IPS-18c (cell line): Measurements from ENCODE around the gene PCDHB9.
"Not testable (repeated sequence)": the region's sequence is repeated elsewhere in the genome, so short reads cannot be mapped to it uniquely, and the experiment has no call there.

Experiments used
- H3K4me3 ChIP-seq: 2 replicates; pipeline ENCODE4 v1.7.0; 2013; ENCODE audit warnings: low read depth, mild to moderate bottlenecking, low read length, moderate library complexity; ENCODE audit not compliant: insufficient read depth
- H3K9me3 ChIP-seq: one replicate; pipeline ENCODE4 v1.6.1; 2013; ENCODE audit warnings: mild to moderate bottlenecking, low read length, moderate library complexity; ENCODE audit not compliant: control insufficient read depth, insufficient read depth

PCDHB9 gene

DNA sequence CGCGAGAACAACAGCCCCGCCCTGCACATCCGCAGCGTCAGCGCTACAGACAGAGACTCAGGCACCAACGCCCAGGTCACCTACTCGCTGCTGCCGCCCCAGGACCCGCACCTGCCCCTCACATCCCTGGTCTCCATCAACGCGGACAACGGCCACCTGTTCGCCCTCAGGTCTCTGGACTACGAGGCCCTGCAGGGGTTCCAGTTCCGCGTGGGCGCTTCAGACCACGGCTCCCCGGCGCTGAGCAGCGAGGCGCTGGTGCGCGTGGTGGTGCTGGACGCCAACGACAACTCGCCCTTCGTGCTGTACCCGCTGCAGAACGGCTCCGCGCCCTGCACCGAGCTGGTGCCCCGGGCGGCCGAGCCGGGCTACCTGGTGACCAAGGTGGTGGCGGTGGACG, 28.5 kb downstream of the PCDHB9 start:
- H3K9me3 ChIP-seq, H3K4me3 ChIP-seq: not testable (repeated sequence)

DNA sequence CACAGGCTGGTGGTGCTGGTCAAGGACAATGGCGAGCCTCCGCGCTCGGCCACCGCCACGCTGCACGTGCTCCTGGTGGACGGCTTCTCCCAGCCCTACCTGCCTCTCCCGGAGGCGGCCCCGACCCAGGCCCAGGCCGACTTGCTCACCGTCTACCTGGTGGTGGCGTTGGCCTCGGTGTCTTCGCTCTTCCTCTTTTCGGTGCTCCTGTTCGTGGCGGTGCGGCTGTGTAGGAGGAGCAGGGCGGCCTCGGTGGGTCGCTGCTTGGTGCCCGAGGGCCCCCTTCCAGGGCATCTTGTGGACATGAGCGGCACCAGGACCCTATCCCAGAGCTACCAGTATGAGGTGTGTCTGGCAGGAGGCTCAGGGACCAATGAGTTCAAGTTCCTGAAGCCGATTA, 29.1 kb downstream of the PCDHB9 start:
- not testable (repeated sequence) for H3K4me3 ChIP-seq, H3K9me3 ChIP-seq

DNA sequence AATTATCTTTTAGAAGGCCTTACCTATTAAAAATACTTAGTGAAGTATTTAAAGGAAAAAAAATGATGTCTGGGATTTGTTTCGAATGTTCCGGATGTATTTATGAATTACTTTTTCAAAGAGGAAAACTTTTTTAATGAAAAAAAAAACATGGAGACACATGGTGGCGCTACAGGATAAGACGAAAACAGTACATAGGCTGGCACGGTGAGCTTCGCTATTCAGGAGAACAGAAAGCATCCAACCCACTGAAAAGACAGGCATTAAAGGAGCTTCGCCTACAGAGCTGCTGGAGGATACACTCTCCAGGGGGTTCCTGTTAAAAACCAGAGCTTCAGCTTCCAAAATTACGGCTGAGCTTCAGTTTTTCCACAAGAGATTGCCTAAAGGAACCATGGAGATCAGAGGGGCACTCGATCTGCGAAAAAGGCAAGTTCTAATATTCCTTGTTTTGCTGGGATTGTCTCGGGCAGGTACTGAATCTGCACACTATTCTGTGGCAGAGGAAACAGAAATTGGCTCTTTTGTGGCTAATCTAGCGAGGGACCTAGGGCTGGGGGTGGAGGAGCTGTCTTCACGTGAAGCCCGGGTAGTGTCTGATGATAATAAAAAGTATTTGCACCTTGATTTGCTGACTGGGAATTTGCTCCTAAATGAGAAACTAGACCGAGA, 36.3 kb downstream of the PCDHB9 start, which contains the start of gene PCDHB14:
Gene PCDHB14 (plus strand): TSS at position 232 of the 672 bp plus-strand sequence. CDS start 163 bp downstream, at position 395.
- Histone ChIP-seq H3K9me3 (no peaks in the 10 kb centered on the region), H3K4me3 (no peak within 1 kb of the TSS)

DNA sequence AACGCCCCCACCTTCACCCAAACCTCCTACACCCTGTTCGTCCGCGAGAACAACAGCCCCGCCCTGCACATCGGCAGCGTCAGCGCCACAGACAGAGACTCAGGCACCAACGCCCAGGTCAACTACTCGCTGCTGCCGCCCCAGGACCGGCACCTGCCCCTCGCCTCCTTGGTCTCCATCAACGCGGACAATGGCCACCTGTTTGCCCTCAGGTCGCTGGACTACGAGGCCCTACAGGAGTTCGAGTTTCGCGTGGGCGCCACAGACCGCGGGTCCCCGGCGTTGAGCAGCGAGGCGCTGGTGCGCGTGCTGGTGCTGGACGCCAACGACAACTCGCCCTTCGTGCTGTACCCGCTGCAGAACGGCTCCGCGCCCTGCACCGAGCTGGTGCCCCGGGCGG, 37.9 kb downstream of the PCDHB9 start:
- not testable (repeated sequence) for H3K9me3 ChIP-seq, H3K4me3 ChIP-seq

DNA sequence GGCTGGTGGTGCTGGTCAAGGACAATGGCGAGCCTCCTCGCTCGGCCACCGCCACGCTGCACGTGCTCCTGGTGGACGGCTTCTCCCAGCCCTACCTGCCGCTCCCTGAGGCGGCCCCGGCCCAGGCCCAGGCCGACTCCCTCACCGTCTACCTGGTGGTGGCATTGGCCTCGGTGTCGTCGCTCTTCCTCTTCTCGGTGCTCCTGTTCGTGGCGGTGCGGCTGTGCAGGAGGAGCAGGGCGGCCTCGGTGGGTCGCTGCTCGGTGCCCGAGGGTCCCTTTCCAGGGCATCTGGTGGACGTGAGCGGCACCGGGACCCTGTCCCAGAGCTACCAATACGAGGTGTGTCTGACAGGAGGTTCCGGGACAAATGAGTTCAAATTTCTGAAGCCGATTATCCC, 38.5 kb downstream of the PCDHB9 start:
- H3K9me3 ChIP-seq, H3K4me3 ChIP-seq: not testable (repeated sequence)

DNA sequence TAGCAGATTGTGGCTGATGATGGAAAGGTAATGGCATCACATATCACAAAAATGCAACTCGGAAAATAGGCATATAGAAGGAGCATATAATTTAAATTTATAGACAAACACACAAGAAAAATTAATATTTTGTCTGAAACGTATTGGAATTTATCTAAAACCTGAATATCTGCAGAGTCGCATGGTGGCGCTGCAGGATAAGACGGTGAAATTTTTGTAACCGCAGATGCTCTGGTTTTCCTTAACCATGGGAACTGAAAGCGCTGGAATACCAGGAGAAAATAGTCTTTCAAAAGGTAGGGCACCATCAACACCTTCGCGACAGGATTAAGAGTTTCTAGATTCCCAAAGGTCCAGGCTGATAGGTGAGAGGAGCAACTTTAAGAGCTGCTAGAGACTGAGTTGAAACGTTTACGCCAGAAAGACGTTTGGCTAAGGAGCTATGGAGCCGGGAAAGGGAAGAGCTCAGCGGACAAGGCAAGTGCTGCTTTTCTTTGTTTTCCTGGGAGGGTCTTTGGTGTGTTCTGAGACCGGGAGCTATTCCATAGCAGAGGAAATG, 47.2 kb downstream of the PCDHB9 start:
- Histone ChIP-seq H3K9me3 (peaks cover 6% of the 10 kb centered on the region), H3K4me3 (no peak overlapping the region)

DNA sequence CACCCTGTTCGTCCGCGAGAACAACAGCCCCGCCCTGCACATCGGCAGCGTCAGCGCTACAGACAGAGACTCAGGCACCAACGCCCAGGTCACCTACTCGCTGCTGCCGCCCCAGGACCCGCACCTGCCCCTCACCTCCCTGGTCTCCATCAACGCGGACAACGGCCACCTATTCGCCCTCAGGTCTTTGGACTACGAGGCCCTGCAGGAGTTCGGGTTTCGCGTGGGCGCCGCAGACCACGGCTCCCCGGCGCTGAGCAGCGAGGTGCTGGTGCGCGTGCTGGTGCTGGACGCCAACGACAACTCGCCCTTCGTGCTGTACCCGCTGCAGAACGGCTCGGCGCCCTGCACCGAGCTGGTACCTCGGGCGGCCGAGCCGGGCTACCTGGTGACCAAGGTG, 49.0 kb downstream of the PCDHB9 start:
- not testable (repeated sequence) for H3K4me3 ChIP-seq
- H3K9me3 ChIP-seq, result peaks cover 13% of the 10 kb centered on the region

DNA sequence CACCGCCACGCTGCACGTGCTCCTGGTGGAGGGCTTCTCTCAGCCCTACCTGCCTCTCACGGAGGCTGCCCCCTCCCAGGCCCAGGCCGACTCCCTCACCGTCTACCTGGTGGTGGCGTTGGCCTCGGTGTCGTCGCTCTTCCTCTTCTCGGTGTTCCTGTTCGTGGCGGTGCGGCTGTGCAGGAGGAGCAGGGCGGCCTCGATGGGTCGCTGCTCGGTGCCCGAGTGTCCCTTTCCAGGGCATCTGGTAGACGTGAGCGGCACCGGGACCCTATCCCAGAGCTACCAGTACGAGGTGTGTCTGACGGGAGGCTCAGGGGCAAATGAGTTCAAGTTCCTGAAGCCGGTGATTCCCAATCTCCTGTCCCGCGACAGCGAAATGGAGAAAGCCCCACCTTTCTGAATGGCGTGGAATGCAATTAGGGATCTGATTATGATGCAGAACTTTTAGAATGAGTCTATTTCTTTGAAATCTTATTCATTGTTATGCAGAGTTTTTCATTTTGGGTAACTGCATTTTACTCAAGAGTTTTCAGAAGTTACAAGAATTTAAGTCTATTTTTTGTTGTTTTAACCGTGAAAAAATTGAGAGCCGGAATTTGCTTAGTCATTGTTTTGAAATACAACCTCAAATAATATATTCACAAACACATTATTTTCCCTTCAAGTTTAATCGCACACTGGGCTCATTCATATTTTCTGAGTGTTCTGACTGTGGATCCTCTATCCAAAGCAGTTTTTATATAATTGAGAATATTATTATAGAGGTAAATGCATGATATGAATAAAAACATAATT, 49.8 kb downstream of the PCDHB9 start:
- Histone ChIP-seq H3K4me3 (no peak overlapping the region), H3K9me3 (peaks cover 15% of the 10 kb centered on the region)
